ENCODE measurements around the gene GNG8. TPM values are rescaled to one million over a fixed set of nuclear protein-coding genes. Genes with fewer than 3 reads are reported as not detected.

Gene GNG8
- total RNA-seq, 1 experiment from 2014 or later = not detected

DNA sequence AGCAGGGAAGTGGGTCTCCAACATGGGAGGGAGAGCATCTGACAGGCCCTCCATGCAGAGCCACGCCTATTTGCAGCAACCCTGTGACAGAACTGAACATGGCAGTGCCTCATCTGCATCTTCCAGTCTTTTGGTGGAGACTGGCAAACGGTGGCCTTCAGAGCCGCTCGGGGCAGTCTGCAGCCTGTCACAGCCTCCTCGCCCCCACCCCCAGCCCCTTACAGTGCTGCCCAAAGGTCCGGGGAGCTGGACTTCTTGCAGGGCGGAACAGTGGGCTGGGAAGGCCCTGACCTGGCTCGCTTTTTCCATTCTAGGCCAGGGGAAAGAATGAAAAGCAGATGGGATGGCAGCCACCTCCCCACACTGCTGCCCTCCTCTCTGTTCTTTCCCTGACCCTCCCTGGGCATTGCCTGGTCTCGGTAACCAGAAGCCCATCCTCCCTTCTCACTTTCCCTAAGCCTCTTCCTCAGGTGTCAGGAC lies 32.2 kb downstream of the GNG8 start:
- H3K4me3 Mint-ChIP-seq = peak overlapping the region; percentile 39 to 98; a peak in 3 of 5 replicates
- no peaks in the 10 kb centered on the region; a peak in 1 of 5 replicates for H3K9me3 Mint-ChIP-seq
- Histone ChIP-seq H2BK20ac (ENCODE audit: low read depth, low read length, poor library complexity, severe bottlenecking) (no peak overlapping the region), H2BK15ac (ENCODE audit: low read depth, low read length) (no peak overlapping the region), H3K23ac (ENCODE audit: insufficient read length, low read depth, low read length) (no peak overlapping the region), H4K20me1 (ENCODE audit: control insufficient read depth, insufficient read depth, insufficient read length) (no peaks in the 10 kb centered on the region), H4K5ac (ENCODE audit: insufficient read length, low read depth, low read length) (no peak overlapping the region), H2AK5ac (ENCODE audit: insufficient read length, low read length) (no peak overlapping the region), H3K14ac (ENCODE audit: insufficient read depth, low read length) (no peak overlapping the region), H2BK12ac (ENCODE audit: insufficient read length, low read depth, low read length) (no peak overlapping the region), H3K23me2 (ENCODE audit: insufficient read length, low read depth, low read length, poor library complexity, severe bottlenecking) (peaks cover 12% of the 10 kb centered on the region), H3K79me2 (ENCODE audit: insufficient read depth, low read length) (peaks cover 5% of the 10 kb centered on the region; the same call in 1 of the 2 replicates), H3K18ac (ENCODE audit: insufficient read length, low read depth, low read length) (no peak overlapping the region), H4K8ac (replicated peaks; ENCODE audit: insufficient read length, low read depth, low read length) (no peak overlapping the region), H3K27me3 (ENCODE audit: insufficient read depth, low read length) (no peaks in the 10 kb centered on the region), H3K4ac (ENCODE audit: low read depth, low read length) (no peak overlapping the region), H2BK5ac (ENCODE audit: insufficient read length, low read length) (no peak overlapping the region), H3K56ac (ENCODE audit: insufficient read length, low read depth, low read length) (no peak overlapping the region), H3T11ph (ENCODE audit: low read length) (no peak overlapping the region), H2AFZ (ENCODE audit: low read length) (no peak overlapping the region), H3K9ac (ENCODE audit: extremely low read depth, insufficient read length, low read length) (no peak overlapping the region), H4K91ac (ENCODE audit: insufficient read length, low read depth, low read length) (no peak overlapping the region), H3K27ac (ENCODE audit: insufficient read length, low read depth, low read length) (no peak overlapping the region), H3K9me3 (ENCODE audit: control insufficient read depth, low read depth, low read length) (no peaks in the 10 kb centered on the region), H3K4me2 (ENCODE audit: insufficient read depth, insufficient read length, low read length) (no peak overlapping the region), H2BK120ac (ENCODE audit: low read depth, low read length, poor library complexity, severe bottlenecking) (no peak overlapping the region), H3K79me1 (ENCODE audit: insufficient read depth, low read depth, low read length, poor library complexity, severe bottlenecking) (peaks cover 7% of the 10 kb centered on the region), H3K4me1 (ENCODE audit: insufficient read depth, low read length) (no peaks in the 10 kb centered on the region)
- peaks cover 18 to 36% (median 33%) of the 10 kb centered on the region in 3 experiments; a peak in 6 of 7 replicates for H3K36me3 Mint-ChIP-seq (ENCODE audit: insufficient read depth in 1 of 3, low read depth in 3 of 3)
- WGBS (ENCODE audit: extremely low coverage, insufficient read length, low lambda C conversion rate) = no CpG with 5 or more reads among the region's 9 CpGs
- no peak for DNase-seq
- 0 out of 7 replicates have a peak overlapping the region, but pooled peaks of 1 of the 3 experiments have one; percentile 20 for H3K27ac Mint-ChIP-seq
- H3K27me3 Mint-ChIP-seq (ENCODE audit: low read depth) = 0 out of 2 replicates have a peak, but pooled peaks cover 2% of the 10 kb centered on the region
- no peak for TF ChIP-seq CTCF (conservative IDR thresholded peaks at IDR 0.05)
- peaks cover 19 to 31% of the 10 kb centered on the region in 2 experiments for H3K4me1 Mint-ChIP-seq
